GM12878 (cell line): ENCODE data around the gene MOV10L1. TPM values are rescaled to one million over a fixed set of nuclear protein-coding genes. Genes with fewer than 3 reads are reported as not detected.

Experiments
- ATAC-seq: fragments of 200-7000 bp; cut with Tn5 transposase; 3 replicates; pipeline ENCODE4 v1.9.1; 2020; ENCODE audit warnings: mild to moderate bottlenecking, moderate library complexity
- BruUV-seq: library from RNA; stranded (reverse); fragments of 400-500 nt; replicated peaks from 2 replicates; lab custom pipeline; 2021; lab: Mats Ljungman, UMichigan
- CTCF ChIA-PET: fragments of 300-600 bp; sonication (Branson Sonifier 250); formaldehyde crosslinking; extraction: SDS; loops from one replicate; lab custom pipeline; 2021; ENCODE audit warnings: inconsistent platforms; lab: Yijun Ruan, JAX
- POLR2A ChIA-PET: fragments of 350-600 bp; formaldehyde crosslinking; extraction: SDS; loops from one replicate; lab custom pipeline; 2021; ENCODE audit warnings: inconsistent platforms; lab: Charles Lee
- RAD21 ChIA-PET: fragments of 300-600 bp; sonication (Branson Sonifier 250); formaldehyde crosslinking; loops from one replicate; lab custom pipeline; 2023; ENCODE audit warnings: antibody characterized with exemption; ENCODE audit not compliant: unreplicated experiment; lab: Charles Lee
- SMC1A ChIA-PET: fragments of 300-600 bp; sonication (Branson Sonifier 250); formaldehyde crosslinking; loops from one replicate; lab custom pipeline; 2023; ENCODE audit not compliant: unreplicated experiment, uncharacterized antibody; lab: Charles Lee
- DNase-seq: peaks from one replicate; pipeline ENCODE4 v3.0.0-alpha.2; 2011; ENCODE audit warnings: low read depth, low spot score
- FAIRE-seq: peaks from 3 replicates; lab custom pipeline; 2011; peaks lifted over from hg19 to GRCh38; lab: Jason Lieb, UNC
- H2AFZ ChIP-seq: 2 replicates; pipeline ENCODE4 v1.6.0; 2011; ENCODE audit warnings: low read depth, low read length, control low read depth; ENCODE audit not compliant: control insufficient read depth
- H3K27ac ChIP-seq: 2 replicates; pipeline ENCODE4 v1.5.1; 2011; ENCODE audit warnings: control low read depth; ENCODE audit not compliant: control insufficient read depth, insufficient read depth
- H3K27me3 ChIP-seq, 2 experiments: replicated peaks in 1 of 2; 2 replicates each; pipeline versions ENCODE4 v1.6.0 to v1.6.1; 2011; ENCODE audit warnings: low read length in 1 of 2; ENCODE audit not compliant: control insufficient read depth in 2 of 2, insufficient read depth in 2 of 2
- H3K36me3 ChIP-seq, 2 experiments: 2 replicates each; pipeline ENCODE4 v1.5.1; 2011; ENCODE audit warnings: low read length in 1 of 2; ENCODE audit not compliant: control insufficient read depth in 2 of 2, insufficient read depth in 2 of 2
- H3K4me1 ChIP-seq: 2 replicates; pipeline ENCODE4 v1.6.1; 2011; ENCODE audit warnings: mild to moderate bottlenecking, low read length, moderate library complexity, mixed read lengths; ENCODE audit not compliant: control insufficient read depth, insufficient read depth
- H3K4me2 ChIP-seq: 2 replicates; pipeline ENCODE4 v1.6.0; 2011; ENCODE audit warnings: control low read depth; ENCODE audit not compliant: control insufficient read depth, insufficient read depth
- H3K4me3 ChIP-seq: fragments of 200-600 bp; sonication (generic); 2 replicates; pipeline ENCODE4 v1.5.1; 2016
- H3K79me2 ChIP-seq: 2 replicates; pipeline ENCODE4 v1.6.0; 2011; ENCODE audit warnings: low read length; ENCODE audit not compliant: control insufficient read depth, insufficient read depth
- H3K9ac ChIP-seq: 2 replicates; pipeline ENCODE4 v1.8.0; 2011; ENCODE audit warnings: low read length, control low read depth, mixed read lengths; ENCODE audit not compliant: control insufficient read depth, insufficient read depth
- H3K9me3 ChIP-seq: replicated peaks from 3 replicates; pipeline ENCODE4 v1.5.1; 2011; ENCODE audit warnings: mild to moderate bottlenecking, low read length; ENCODE audit not compliant: control insufficient read depth, insufficient read depth
- H4K20me1 ChIP-seq: 2 replicates; pipeline ENCODE4 v1.6.0; 2011; ENCODE audit not compliant: control insufficient read depth, insufficient read depth
- BCL11A ChIP-seq: IDR thresholded peaks from 2 replicates; pipeline ENCODE4 v1.6.1; 2011; ENCODE audit warnings: low read depth, low read length
- CBX3 ChIP-seq: fragments of 200-600 bp; sonication (generic); IDR thresholded peaks from 2 replicates; pipeline ENCODE4 v1.6.1; 2016; ENCODE audit warnings: low read depth, borderline replicate concordance
- ESRRA ChIP-seq: IDR thresholded peaks from 2 replicates; pipeline ENCODE4 v1.6.1; 2012; ENCODE audit warnings: mild to moderate bottlenecking, low read length, improper control_type of control experiment
- IKZF1 ChIP-seq: fragments of 450-650 bp; conservative IDR thresholded peaks from 2 replicates; pipeline ENCODE4 v1.6.1; 2017; ENCODE audit warnings: antibody characterized with exemption, mild to moderate bottlenecking
- PRDM15 ChIP-seq: fragments of 450-650 bp; formaldehyde crosslinking; IDR thresholded peaks from 2 replicates; pipeline ENCODE4 v1.4.0; 2020; ENCODE audit warnings: mild to moderate bottlenecking, moderate library complexity
- RAD51 ChIP-seq: fragments of 450-650 bp; IDR thresholded peaks from 2 replicates; pipeline ENCODE4 v1.6.1; 2016; ENCODE audit warnings: moderate library complexity, mild to moderate bottlenecking, inconsistent platforms
- SREBF2 ChIP-seq: IDR thresholded peaks from 2 replicates; pipeline ENCODE4 v1.6.1; 2012; ENCODE audit warnings: mild to moderate bottlenecking, low read length
- ZNF207 ChIP-seq: fragments of 450-650 bp; IDR thresholded peaks from 2 replicates; pipeline ENCODE4 v1.6.1; 2014; ENCODE audit warnings: antibody characterized with exemption, mild to moderate bottlenecking, borderline replicate concordance
- WGBS: methylation state at CpG from one replicate; pipeline ENCODE4 v1.1.6; 2016; ENCODE audit warnings: low lambda C conversion rate; ENCODE audit not compliant: insufficient replicate concordance, insufficient coverage; ENCODE audit errors: missing lambda C conversion rate; 5-methylcytosine and 5-hydroxymethylcytosine counted together
- in situ Hi-C: fragments of 300-500 bp; cut with MboI; formaldehyde crosslinking; loops from 9 replicates; pipeline ENCODE4 v1.14.3; 2018; ENCODE audit warnings: mixed read lengths
- intact Hi-C: fragments of 100-400 bp; cut with micrococcal nuclease; formaldehyde crosslinking; loops from one replicate; pipeline ENCODE4 v1.14.2; 2022; ENCODE audit not compliant: unreplicated experiment
- polyA plus RNA-seq, 11 experiments: library from polyadenylated mRNA; depleted of rRNA in 4 of 11; unstranded in 6 of 11; stranded (reverse) in 5 of 11; fragments of >200 nt; fragmentation: Nextera tagmentation in 4 of 11; fragmentation: Illumina TruSeq in 1 of 11; extraction: Ambion mirVana in 4 of 11; extraction: Trizol in 1 of 11; gene quantifications; 1 replicate in 1 of 11; 2 replicates in 10 of 11; pipeline versions ENCODE4 v1.2.1 to v1.2.3, GENCODE V29; 2011 to 2016; ENCODE audit warnings: inconsistent platforms in 2 of 11, missing spikeins in 2 of 11, low read depth in 1 of 11
- total RNA-seq, 4 experiments: library from RNA; depleted of rRNA in 3 of 4; stranded (reverse); fragments of >200 nt in 3 of 4; fragmentation: Illumina TruSeq in 1 of 4; extraction: Trizol in 1 of 4; gene quantifications; 2 replicates each; pipeline versions ENCODE4 v1.2.1 to v1.2.3, GENCODE V29; 2013 to 2021

The MOV10L1 gene
- total and polyA plus RNA-seq, 10 of the 15 experiments (the other 5 are each of a cell fraction or from before 2014, with no cell fraction given), result 0.22 TPM; not detected in 9

GRCh38 chr22:50180727-50181521 lies 91.1 kb downstream of the MOV10L1 start:
- CTCF ChIA-PET, result no interaction called here
- POLR2A ChIA-PET, result interaction anchor here (0.7 kb wide), 1 partner anchor 249 kb away, joined by 3 read pairs; no protein-coding TSS in a partner anchor
- Histone ChIP-seq H3K4me3 (no peak overlapping the region), H3K27me3 (no peaks in the 10 kb centered on the region), H4K20me1 (no peaks in the 10 kb centered on the region), H3K36me3 (no peaks in the 10 kb centered on the region), H2AFZ (no peak overlapping the region), H3K9me3 (no peaks in the 10 kb centered on the region), H3K27ac (no peak overlapping the region), H3K4me1 (peaks cover 4% of the 10 kb centered on the region)
- in situ Hi-C loops, result no loop called here
- DNase-seq (no peak), FAIRE-seq (no peak), ATAC-seq (no peak)
- WGBS, result 83% methylated on average over 27 of the region's 27 CpGs
- SMC1A ChIA-PET, result no interaction called here
- BruUV-seq, result no TSS peak
- TF ChIP-seq RAD51 (no peak), ZNF207 (no peak)
- TF ChIP-seq, all 136 proteins: peak for 0
- Histone ChIP-seq H3K79me2 (peaks cover 3% of the 10 kb centered on the region), H3K4me2 (no peak overlapping the region), H3K9ac (no peak overlapping the region)
- intact Hi-C loops, result no loop called here
- RAD21 ChIA-PET, result no interaction called here

GRCh38 chr22:50182176-50183081 lies 92.6 kb downstream of the MOV10L1 start:
- intact Hi-C loops (no loop called here), in situ Hi-C loops (no loop called here)
- WGBS, result 84% methylated on average over 29 of the region's 31 CpGs
- SMC1A ChIA-PET, result no interaction called here
- H4K20me1 ChIP-seq, result no peaks in the 10 kb centered on the region
- FAIRE-seq (no peak), ATAC-seq (no peak), DNase-seq (no peak)
- peaks cover 18% of the 10 kb centered on the region for H3K79me2 ChIP-seq
- H3K4me3 ChIP-seq, result no peak overlapping the region
- peaks cover 8% of the 10 kb centered on the region for H3K4me1 ChIP-seq
- POLR2A ChIA-PET, result no interaction called here
- no peak overlapping the region for H3K9ac ChIP-seq
- no TSS peak for BruUV-seq
- H3K27me3 ChIP-seq, result no peaks in the 10 kb centered on the region
- no peaks in the 10 kb centered on the region for H3K9me3 ChIP-seq
- no peak overlapping the region for H3K4me2 ChIP-seq
- CTCF ChIA-PET, result no interaction called here
- H2AFZ ChIP-seq, result no peak overlapping the region
- RAD21 ChIA-PET, result no interaction called here
- H3K36me3 ChIP-seq, result no peaks in the 10 kb centered on the region
- H3K27ac ChIP-seq, result no peak overlapping the region
- no peak for TF ChIP-seq PRDM15 (CRISPR knock-in tag)
- no peak for TF ChIP-seq IKZF1
- no peak for TF ChIP-seq CBX3
- no peak for TF ChIP-seq SREBF2
- no peak for TF ChIP-seq BCL11A
- TF ChIP-seq ESRRA, result no peak
